Testis (tissue), 2 donors: ENCODE measurements around the gene NARF.

Experiments used
- CTCF ChIP-seq, 3 experiments: fragments of 450-650 bp in 2 of 3; fragments of 200-600 bp in 1 of 3; sonication (generic) in 1 of 3; IDR thresholded peaks; one replicate each; pipeline ENCODE4 v1.5.1; 2016 to 2019; ENCODE audit warnings: antibody characterized with exemption in 3 of 3, mild to moderate bottlenecking in 2 of 3, moderate library complexity in 1 of 3
- POLR2A ChIP-seq: fragments of 450-650 bp; IDR thresholded peaks from one replicate; pipeline ENCODE4 v1.6.1; 2017; ENCODE audit warnings: antibody characterized with exemption, mild to moderate bottlenecking, moderate library complexity

- TF ChIP-seq CTCF (IDR thresholded peaks at IDR 0.05), result no peak
- TF ChIP-seq POLR2A, result no peak
Observed at GRCh38 chr17:82452162-82452561, 6.4 kb upstream of the NARF start.
